NCI-H446 treated with DMSO at 0.1 percent for 48 hours (cell line): ENCODE data around the gene IPO5.
"Not testable (repeated sequence)": the region's sequence is repeated elsewhere in the genome, so short reads cannot be mapped to it uniquely, and the experiment has no call there.

Experiments used
- DNase-seq: peaks from one replicate; lab custom pipeline; 2025; lab: John Stamatoyannopoulos, UW

The IPO5 gene

GRCh38 chr13:97949316-97949715 is 4.2 kb upstream of the IPO5 start:
- not testable (repeated sequence) for DNase-seq

DNA sequence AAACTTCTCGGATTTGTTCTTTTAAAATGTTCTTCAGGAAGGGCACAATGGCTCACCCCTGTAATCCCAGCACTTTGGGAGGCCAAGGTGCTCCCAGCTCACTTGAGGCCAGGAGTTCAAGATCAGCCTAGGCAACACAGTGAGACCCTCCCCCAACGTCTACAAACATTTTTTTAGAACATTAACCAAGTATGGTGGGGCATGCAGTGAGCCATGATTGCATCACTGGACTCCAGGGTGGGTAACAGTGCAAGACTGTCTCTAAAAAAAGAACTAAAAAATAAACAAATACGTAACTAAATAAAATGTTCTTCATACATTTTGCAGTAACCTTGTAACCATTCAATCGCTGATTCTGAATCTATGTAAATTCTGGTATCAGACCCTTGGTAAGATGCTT is 2.1 kb upstream of the IPO5 start:
- no peak for DNase-seq

GRCh38 chr13:97952831-97953230 is 644 bp upstream of the IPO5 start:
- DNase-seq: not testable (repeated sequence)

- DNase-seq: no peak
Observed at GRCh38 chr13:97961340-97961739, 7.9 kb downstream of the IPO5 start.

DNA sequence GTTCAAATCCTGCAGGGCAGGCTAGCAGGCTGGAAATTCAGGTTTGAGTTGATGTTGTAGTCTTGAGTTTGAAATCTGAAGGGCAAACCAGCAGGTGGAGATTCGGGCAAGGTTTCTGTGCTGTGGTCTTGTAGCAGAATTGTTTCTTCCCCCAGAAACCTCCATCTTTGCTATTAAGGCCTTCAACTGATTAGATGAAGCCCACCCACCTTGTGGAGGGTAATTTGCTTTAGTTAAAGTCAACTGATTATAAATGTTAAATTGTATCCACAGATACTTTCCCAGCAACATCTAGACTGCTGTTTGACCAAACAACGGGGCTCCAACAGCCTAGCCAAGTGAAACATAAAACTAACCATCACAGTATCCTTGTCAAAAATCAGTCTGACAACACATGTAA is 9.4 kb downstream of the IPO5 start:
- no peak for DNase-seq

DNA sequence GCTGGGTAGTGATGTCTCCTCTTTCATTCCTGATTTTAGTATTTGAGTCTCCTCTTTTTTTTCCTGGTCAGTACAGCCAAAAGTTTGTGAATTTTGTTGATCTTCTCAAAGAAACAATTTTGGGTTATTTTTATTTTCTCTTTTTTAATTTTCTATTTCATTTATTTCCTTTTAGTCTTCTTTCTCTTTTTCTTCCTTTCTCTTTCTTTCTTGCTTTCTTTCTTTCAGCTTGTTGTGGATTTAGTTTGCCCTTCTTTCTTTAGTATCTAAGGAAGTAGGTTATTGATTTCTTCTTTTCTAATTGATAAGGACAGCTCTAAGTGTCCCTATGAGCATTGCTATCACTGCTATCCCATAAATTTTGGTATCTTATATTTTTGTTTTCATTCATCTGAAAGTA is 13.8 kb downstream of the IPO5 start:
- DNase-seq: no peak

GRCh38 chr13:97967948-97968347 is 14.5 kb downstream of the IPO5 start:
- DNase-seq: no peak

DNA sequence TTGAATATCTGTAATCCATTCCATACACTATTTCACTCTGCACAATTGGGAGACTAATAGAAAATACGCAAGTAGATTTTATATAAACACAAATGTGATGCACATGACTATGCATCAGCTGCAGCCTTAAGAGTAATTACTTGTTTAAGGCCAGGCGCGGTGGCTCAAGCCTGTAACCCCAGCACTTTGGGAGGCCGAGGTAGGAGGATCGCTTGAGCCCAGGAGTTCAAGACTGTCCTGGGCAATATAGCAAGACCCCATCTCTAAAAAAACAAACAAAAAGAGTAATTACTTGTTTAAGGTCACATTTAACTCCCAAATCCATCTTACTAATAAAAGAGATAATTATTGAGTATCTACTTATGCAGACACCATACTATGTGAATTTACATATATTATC is 18.0 kb downstream of the IPO5 start:
- DNase-seq: no peak

DNA sequence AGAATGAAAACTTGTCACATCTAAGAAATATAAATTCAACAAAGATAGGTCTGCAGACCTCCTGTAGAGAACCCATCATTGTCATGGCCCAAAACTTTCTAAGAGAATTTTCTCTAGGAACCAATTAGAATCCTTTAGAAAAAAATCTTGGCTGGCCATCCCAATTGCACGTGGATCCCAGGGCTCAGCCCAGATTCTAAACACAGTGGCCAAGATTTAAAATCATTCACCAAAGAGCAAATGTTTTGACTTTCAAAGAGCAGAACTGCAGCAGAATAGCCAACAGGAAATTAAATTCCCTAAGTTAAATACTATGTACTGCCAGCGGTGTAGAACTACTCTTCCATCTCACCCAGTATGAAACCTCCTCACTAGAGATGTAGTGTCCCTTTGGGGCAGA is 21.3 kb downstream of the IPO5 start:
- DNase-seq: no peak

DNA sequence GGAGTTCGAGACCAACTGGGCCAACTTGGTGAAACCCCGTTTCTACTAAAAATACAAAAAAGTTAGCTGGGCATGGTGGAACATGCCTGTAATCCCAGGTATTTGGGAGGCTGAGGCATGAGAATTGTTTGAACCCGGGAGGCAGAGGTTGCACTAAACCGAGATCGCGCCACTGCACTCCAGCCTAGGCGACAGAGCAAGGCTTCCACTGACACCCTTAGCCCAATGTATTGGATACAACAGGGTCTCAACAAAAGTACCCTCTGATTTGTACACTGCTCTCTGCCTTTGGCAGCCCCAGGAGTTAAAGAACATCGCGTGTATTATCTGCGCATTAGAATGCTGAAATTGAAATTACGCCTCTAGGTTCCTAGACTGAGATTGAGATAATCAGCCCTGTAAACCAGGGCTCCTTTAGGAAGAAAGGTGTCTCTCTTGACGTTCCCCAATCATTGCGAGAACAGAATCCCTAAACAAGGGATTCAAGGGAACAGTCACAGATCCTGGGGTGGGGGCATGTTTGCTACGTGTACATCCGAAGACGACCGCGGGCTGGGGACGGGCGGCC is 21.9 kb downstream of the IPO5 start:
- DNase-seq: no peak

GRCh38 chr13:97975848-97976609 is 22.6 kb downstream of the IPO5 start:
- peak; percentile 68 for DNase-seq

- no peak for DNase-seq
Observed at GRCh38 chr13:97976610-97977521, 23.4 kb downstream of the IPO5 start.

- DNase-seq: no peak
Observed at GRCh38 chr13:97977982-97978381, 24.5 kb downstream of the IPO5 start.

DNA sequence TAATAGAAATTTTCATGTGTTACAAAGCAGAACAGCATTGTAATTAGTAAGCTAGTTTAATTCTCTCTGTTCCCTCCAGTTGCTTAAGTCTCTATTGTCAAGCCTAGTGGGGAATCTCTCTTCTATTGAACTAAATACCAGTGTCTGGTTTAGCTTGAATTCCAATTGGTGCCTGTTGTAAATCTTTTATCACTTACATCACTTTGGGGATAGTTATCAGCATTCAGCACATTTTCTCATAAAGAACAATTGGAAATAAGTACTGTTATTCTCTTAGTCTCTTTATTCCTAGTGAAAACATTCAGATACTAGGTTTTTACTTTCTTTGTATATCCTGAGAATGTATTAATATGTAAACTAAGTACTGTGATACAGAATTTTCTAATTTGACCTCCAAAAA is 25.2 kb downstream of the IPO5 start:
- no peak for DNase-seq

- no peak for DNase-seq
Observed at GRCh38 chr13:97979051-97979450, 25.6 kb downstream of the IPO5 start.

GRCh38 chr13:97979556-97979955 is 26.1 kb downstream of the IPO5 start:
- DNase-seq: no peak

DNA sequence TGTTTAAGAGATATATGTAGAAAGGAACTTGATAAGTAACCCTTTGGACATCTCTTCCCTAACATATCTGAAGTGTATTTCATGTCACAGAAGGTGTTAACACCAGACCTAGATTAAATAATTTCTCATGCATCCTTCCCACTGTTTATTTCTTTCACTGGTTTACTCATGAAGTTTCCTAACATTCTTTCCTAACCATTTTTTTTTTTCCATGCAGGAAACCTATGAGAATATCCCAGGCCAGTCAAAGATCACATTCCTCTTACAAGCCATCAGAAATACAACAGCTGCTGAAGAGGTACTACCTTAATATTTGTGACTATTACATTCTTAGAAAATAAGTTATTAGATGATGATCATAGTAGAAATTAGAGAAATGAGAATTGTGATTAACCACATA is 28.8 kb downstream of the IPO5 start:
- DNase-seq: no peak

GRCh38 chr13:97986835-97987234 is 33.4 kb downstream of the IPO5 start:
- no peak for DNase-seq

- no peak for DNase-seq
Observed at GRCh38 chr13:97999653-98000052, 46.2 kb downstream of the IPO5 start.

DNA sequence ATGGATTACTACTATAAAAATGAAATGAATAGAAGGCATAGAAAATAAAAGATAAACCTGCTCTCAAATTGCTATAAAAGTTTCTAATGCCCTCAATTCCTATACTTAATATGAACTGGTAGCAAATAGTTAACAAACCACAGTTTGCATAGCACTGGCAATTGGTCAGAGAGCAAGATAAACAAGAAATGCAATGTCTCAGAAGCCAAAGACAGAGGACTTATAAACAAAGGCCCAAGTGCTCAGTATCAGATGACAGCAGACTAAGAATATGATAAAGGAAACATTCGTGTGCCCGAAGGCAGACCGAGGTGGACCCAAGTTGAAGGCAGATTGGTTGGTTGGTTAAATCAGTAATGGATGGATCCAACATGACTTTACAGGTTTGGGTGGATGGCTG is 50.6 kb downstream of the IPO5 start:
- no peak for DNase-seq

DNA sequence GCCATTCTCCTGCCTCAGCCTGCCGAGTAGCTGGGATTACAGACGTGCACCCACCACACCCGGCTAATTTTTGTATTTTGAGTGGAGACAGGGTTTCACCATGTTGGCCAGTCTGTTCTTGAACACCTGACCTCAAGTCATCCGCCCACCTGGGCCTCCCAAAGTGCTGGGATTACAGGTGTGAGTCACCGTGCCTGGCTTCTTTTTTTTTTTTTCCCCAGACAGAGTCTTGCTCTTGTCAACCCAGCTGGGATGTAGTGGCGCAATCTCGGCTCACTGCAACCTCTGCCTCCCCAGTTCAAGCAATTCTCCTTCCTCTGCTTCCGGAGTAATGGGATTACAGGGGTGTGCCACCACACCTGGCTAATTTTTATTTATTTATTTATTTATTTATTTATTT is 51.5 kb downstream of the IPO5 start:
- DNase-seq: not testable (repeated sequence)

DNA sequence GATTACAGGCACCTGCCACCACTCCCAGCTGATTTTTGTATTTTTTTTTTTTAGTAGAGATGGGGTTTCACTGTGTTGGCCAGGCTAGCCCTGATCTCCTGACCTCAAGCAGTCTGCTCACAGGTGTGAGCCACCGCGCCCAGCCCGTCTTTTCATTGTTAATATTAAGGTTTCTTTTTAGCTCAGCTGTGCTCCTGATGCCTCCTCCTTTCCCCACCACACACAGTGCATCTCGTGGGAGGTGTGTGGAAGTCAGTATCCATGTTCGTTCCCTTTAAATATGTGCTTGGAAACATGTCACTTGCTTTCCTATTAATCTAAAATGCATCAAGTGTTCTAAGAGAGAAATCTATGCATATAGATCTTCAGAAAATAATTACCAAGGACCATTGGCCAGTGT is 53.5 kb downstream of the IPO5 start:
- DNase-seq: no peak

DNA sequence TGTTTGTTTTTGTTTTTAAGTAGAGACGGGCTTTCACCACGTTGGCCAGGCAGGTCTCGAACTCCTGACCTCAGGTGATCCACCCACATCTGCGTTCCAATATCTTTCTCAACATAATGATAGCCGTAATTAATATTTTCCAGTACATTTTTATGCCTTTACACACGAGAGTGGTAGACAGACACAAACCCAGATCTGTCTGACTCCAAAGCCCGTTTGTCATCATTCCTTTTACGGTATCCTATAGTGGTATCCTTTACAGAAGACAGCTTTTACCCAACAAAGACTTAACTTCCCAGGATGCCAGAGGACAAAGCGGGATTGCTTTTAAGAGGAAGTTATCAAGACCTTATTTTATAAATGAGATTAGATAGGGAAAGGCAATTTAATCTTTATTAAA is 59.8 kb downstream of the IPO5 start:
- no peak for DNase-seq
